ENCODE results near the gene COX7B2.

The COX7B2 gene, protein sequence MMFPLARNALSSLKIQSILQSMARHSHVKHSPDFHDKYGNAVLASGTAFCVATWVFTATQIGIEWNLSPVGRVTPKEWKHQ

GRCh38 chr4:46909078-46909477 is at the start of gene COX7B2:
Gene COX7B2, minus strand, starts transcription at chr4:46909245. Its CDS starts 174,053 bp downstream, at chr4:46735192.
- H3K27me3 ChIP-seq (ENCODE audit: insufficient read depth, low read length), result no peaks in the 10 kb centered on the region
- no peaks in the 10 kb centered on the region for H3F3A ChIP-seq (ENCODE audit: insufficient read depth, low read length)
- H3K27ac ChIP-seq (ENCODE audit: low read depth, low read length, poor library complexity, severe bottlenecking), result no peak within 1 kb of the TSS
- no peak within 1 kb of the TSS for H3K9ac ChIP-seq (ENCODE audit: low read length)
- H3K4me3 ChIP-seq (ENCODE audit: low read depth, low read length, poor library complexity, severe bottlenecking), result no peak within 1 kb of the TSS
- no peaks in the 10 kb centered on the region for H3K9me2 ChIP-seq (ENCODE audit: low read depth, low read length)
- no peak for TF ChIP-seq EZH2 (IDR thresholded peaks at IDR 0.05; ENCODE audit: borderline replicate concordance, low read length)
- no peak for TF ChIP-seq CTCF (IDR thresholded peaks at IDR 0.05; ENCODE audit: low read length)
- H3K9me3 ChIP-seq (ENCODE audit: low read length), result no peaks in the 10 kb centered on the region
- H3K79me2 ChIP-seq (ENCODE audit: insufficient read depth, low read length), result no peaks in the 10 kb centered on the region
- H2AFZ ChIP-seq (ENCODE audit: low read length), result no peak within 1 kb of the TSS
- no peaks in the 10 kb centered on the region for H3K4me1 ChIP-seq (ENCODE audit: insufficient read depth, low read length, severe bottlenecking)
- no peaks in the 10 kb centered on the region for H4K20me1 ChIP-seq (ENCODE audit: insufficient read depth, low read length)
- no peaks in the 10 kb centered on the region for H3K36me3 ChIP-seq (ENCODE audit: insufficient read depth, low read length)
- no peak within 1 kb of the TSS for H3K4me2 ChIP-seq (ENCODE audit: low read length)

DNA sequence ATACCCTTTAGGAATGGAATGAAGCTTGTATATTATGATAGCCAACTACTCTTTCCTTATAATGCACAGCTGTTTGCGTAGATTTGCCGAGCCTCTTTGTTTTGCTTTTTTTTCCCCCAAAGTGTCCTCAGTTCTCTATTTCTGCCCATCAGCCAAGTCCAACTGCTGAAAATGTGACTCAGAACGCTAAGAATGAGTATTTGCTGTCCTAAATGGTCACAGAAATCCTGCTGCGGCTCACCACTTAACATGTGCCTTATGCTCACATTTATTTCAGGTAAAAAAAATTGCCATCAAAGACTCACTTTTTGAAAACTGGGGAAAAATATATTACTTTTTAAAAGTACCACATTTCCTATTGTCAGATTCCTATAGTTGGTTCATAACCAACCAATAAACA is 47.4 kb upstream of the COX7B2 start:
- Histone ChIP-seq H3K4me3 (ENCODE audit: low read depth, low read length, poor library complexity, severe bottlenecking) (no peak overlapping the region), H3K27ac (ENCODE audit: low read depth, low read length, poor library complexity, severe bottlenecking) (no peak overlapping the region), H3K79me2 (ENCODE audit: insufficient read depth, low read length) (no peaks in the 10 kb centered on the region), H3K9me3 (ENCODE audit: low read length) (no peaks in the 10 kb centered on the region), H3K27me3 (ENCODE audit: insufficient read depth, low read length) (no peaks in the 10 kb centered on the region), H3K4me2 (ENCODE audit: low read length) (no peak overlapping the region), H2AFZ (ENCODE audit: low read length) (no peak overlapping the region), H3K36me3 (ENCODE audit: insufficient read depth, low read length) (no peaks in the 10 kb centered on the region), H3K9ac (ENCODE audit: low read length) (no peak overlapping the region), H3K4me1 (ENCODE audit: insufficient read depth, low read length, severe bottlenecking) (no peaks in the 10 kb centered on the region), H3F3A (ENCODE audit: insufficient read depth, low read length) (no peaks in the 10 kb centered on the region), H3K9me2 (ENCODE audit: low read depth, low read length) (no peaks in the 10 kb centered on the region), H4K20me1 (ENCODE audit: insufficient read depth, low read length) (no peaks in the 10 kb centered on the region)
- no peak for TF ChIP-seq EZH2 (IDR thresholded peaks at IDR 0.05; ENCODE audit: borderline replicate concordance, low read length)

- Histone ChIP-seq H3K27ac (ENCODE audit: low read depth, low read length, poor library complexity, severe bottlenecking) (no peak overlapping the region), H3K9ac (ENCODE audit: low read length) (no peak overlapping the region), H3K9me3 (ENCODE audit: low read length) (no peaks in the 10 kb centered on the region), H3K79me2 (ENCODE audit: insufficient read depth, low read length) (no peaks in the 10 kb centered on the region), H3K4me2 (ENCODE audit: low read length) (no peak overlapping the region), H4K20me1 (ENCODE audit: insufficient read depth, low read length) (no peaks in the 10 kb centered on the region), H3K9me2 (ENCODE audit: low read depth, low read length) (no peaks in the 10 kb centered on the region), H3K4me1 (ENCODE audit: insufficient read depth, low read length, severe bottlenecking) (no peaks in the 10 kb centered on the region), H3K27me3 (ENCODE audit: insufficient read depth, low read length) (no peaks in the 10 kb centered on the region), H3K4me3 (ENCODE audit: low read depth, low read length, poor library complexity, severe bottlenecking) (no peak overlapping the region), H2AFZ (ENCODE audit: low read length) (no peak overlapping the region), H3F3A (ENCODE audit: insufficient read depth, low read length) (no peaks in the 10 kb centered on the region), H3K36me3 (ENCODE audit: insufficient read depth, low read length) (no peaks in the 10 kb centered on the region)
- no peak for TF ChIP-seq EZH2 (IDR thresholded peaks at IDR 0.05; ENCODE audit: borderline replicate concordance, low read length)
- no peak for TF ChIP-seq CTCF (IDR thresholded peaks at IDR 0.05; ENCODE audit: low read length)
Observed at GRCh38 chr4:46955601-46956000, 46.6 kb upstream of the COX7B2 start.

- Histone ChIP-seq H3K36me3 (ENCODE audit: insufficient read depth, low read length) (no peaks in the 10 kb centered on the region), H3K9me2 (ENCODE audit: low read depth, low read length) (no peaks in the 10 kb centered on the region), H3K27me3 (ENCODE audit: insufficient read depth, low read length) (no peaks in the 10 kb centered on the region), H3K4me1 (ENCODE audit: insufficient read depth, low read length, severe bottlenecking) (no peaks in the 10 kb centered on the region), H3K27ac (ENCODE audit: low read depth, low read length, poor library complexity, severe bottlenecking) (no peak overlapping the region), H3K79me2 (ENCODE audit: insufficient read depth, low read length) (no peaks in the 10 kb centered on the region), H3F3A (ENCODE audit: insufficient read depth, low read length) (no peaks in the 10 kb centered on the region), H3K9ac (ENCODE audit: low read length) (no peak overlapping the region), H3K4me2 (ENCODE audit: low read length) (no peak overlapping the region), H4K20me1 (ENCODE audit: insufficient read depth, low read length) (no peaks in the 10 kb centered on the region), H2AFZ (ENCODE audit: low read length) (no peak overlapping the region), H3K9me3 (ENCODE audit: low read length) (no peaks in the 10 kb centered on the region), H3K4me3 (ENCODE audit: low read depth, low read length, poor library complexity, severe bottlenecking) (no peak overlapping the region)
- no peak for TF ChIP-seq EZH2 (IDR thresholded peaks at IDR 0.05; ENCODE audit: borderline replicate concordance, low read length)
- TF ChIP-seq CTCF (IDR thresholded peaks at IDR 0.05; ENCODE audit: low read length), result no peak
Observed at GRCh38 chr4:46954643-46955042, 45.6 kb upstream of the COX7B2 start.
